Kidney (tissue), 14 donors: ENCODE results near the gene ZXDB. TPM values are rescaled to one million over a fixed set of nuclear protein-coding genes. Genes with fewer than 3 reads are reported as not detected.
"Not testable (repeated sequence)": the region's sequence is repeated elsewhere in the genome, so short reads cannot be mapped to it uniquely, and the experiment has no call there.

Experiments used
- DNase-seq, 5 donors: peaks; one replicate each; pipeline ENCODE4 v3.0.0-alpha.2; 2013 to 2020
- FAIRE-seq: peaks from 2 replicates; lab custom pipeline; 2012; peaks lifted over from hg19 to GRCh38; lab: Jason Lieb, UNC
- H3K27ac ChIP-seq, 2 donors: one replicate each; pipeline ENCODE4 v1.7.0; 2013; ENCODE audit warnings: low read depth in 2 of 2, low read length in 2 of 2, inconsistent platforms in 1 of 2
- H3K27me3 ChIP-seq: one replicate; pipeline ENCODE4 v1.7.1; 2013; ENCODE audit warnings: low read length, inconsistent platforms; ENCODE audit not compliant: control insufficient read depth, insufficient read depth
- H3K36me3 ChIP-seq, 3 donors: one replicate each; pipeline versions ENCODE4 v1.7.0 to v1.7.1; 2013; ENCODE audit warnings: low read length in 3 of 3, control low read depth in 1 of 3, inconsistent platforms in 1 of 3; ENCODE audit not compliant: insufficient read depth in 3 of 3, control insufficient read depth in 2 of 3
- H3K4me1 ChIP-seq, 3 donors: one replicate each; pipeline versions ENCODE4 v1.7.0 to v1.7.1; 2013; ENCODE audit warnings: low read length in 3 of 3, inconsistent platforms in 1 of 3, low read depth in 1 of 3; ENCODE audit not compliant: control insufficient read depth in 2 of 3, insufficient read depth in 2 of 3
- H3K4me3 ChIP-seq, 3 donors: one replicate each; pipeline versions ENCODE4 v1.7.0 to v1.8.1; 2013; ENCODE audit warnings: low read length in 3 of 3, control low read depth in 1 of 3, inconsistent platforms in 1 of 3
- H3K9ac ChIP-seq, 3 donors: one replicate each; pipeline versions ENCODE4 v1.7.0 to v1.7.1; 2013; ENCODE audit warnings: low read length in 3 of 3, control low read depth in 1 of 3, inconsistent platforms in 1 of 3
- H3K9me3 ChIP-seq, 3 donors: one replicate each; pipeline versions ENCODE4 v1.7.0 to v1.7.1; 2013; ENCODE audit warnings: low read length in 3 of 3, control low read depth in 1 of 3, inconsistent platforms in 1 of 3; ENCODE audit not compliant: control insufficient read depth in 2 of 3, insufficient read depth in 1 of 3
- CTCF ChIP-seq: IDR thresholded peaks from 3 replicates; pipeline ENCODE4 v1.5.1; 2012; ENCODE audit warnings: mild to moderate bottlenecking, moderate library complexity, borderline replicate concordance; ENCODE audit not compliant: insufficient read depth; ENCODE audit errors: extremely low read depth
- intact Hi-C: fragments of 100-400 bp; cut with DNase I; formaldehyde crosslinking; loops from one replicate; pipeline ENCODE4 v1.11.1; 2022
- polyA plus RNA-seq: library from polyadenylated mRNA; stranded (reverse); fragments of 350-450 nt; fragmentation: Illumina TruSeq; extraction: RNeasy Lipid Tissue Mini Kit (QIAGEN cat#74804); gene quantifications from one replicate; pipeline ENCODE4 v1.2.3, GENCODE V29; 2014; ENCODE audit warnings: low read depth, low replicate concordance; ENCODE audit not compliant: insufficient read depth
- total RNA-seq: library from RNA; stranded (reverse); fragmentation: NEBNext Ultra II Directional; extraction: Animal tissue kit (Norgen Biotek cat#: 25700); gene quantifications from one replicate; pipeline ENCODE4 v1.2.1, GENCODE V29; 2021
- donor health status: control.
- donor health status: control.
- donor health status: control.
- donor health status: control.
- donor health status: control.
- donor health status: DM: yes; HTN: yes; CAD: no.
- donor health status: Normal renal cell carcinoma (clear cell type).

The ZXDB gene
- total and polyA plus RNA-seq, 2 donors from 2014 or later: 2.3 to 9.4 TPM

DNA sequence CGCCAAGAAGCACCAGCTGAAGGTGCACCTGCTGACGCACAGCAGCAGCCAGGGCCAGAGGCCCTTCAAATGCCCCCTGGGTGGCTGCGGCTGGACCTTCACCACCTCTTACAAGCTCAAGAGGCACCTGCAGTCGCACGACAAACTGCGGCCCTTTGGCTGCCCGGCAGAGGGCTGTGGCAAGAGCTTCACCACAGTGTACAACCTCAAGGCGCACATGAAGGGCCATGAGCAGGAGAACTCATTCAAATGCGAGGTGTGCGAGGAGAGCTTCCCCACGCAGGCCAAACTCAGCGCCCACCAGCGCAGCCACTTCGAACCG is 1.0 kb downstream of the ZXDB start:
- intact Hi-C loops, H3K4me1 ChIP-seq, H3K36me3 ChIP-seq, H3K9me3 ChIP-seq, H3K27me3 ChIP-seq, FAIRE-seq: not testable (repeated sequence)
- H3K9ac ChIP-seq: peak overlapping the region in 1 of 3 donors; percentile 34
- H3K4me3 ChIP-seq: peak overlapping the region in 1 of 3 donors; percentile 48
- DNase-seq: peak in 4 of 5 donors; percentile 34 to 66 (median 52)
- H3K27ac ChIP-seq: peak overlapping the region; percentile 37 to 78

- Histone ChIP-seq H3K27ac (no peak overlapping the region), H3K9ac (no peak overlapping the region), H3K4me1 (peaks cover 0 to 4% (median 0%) of the 10 kb centered on the region in 3 donors), H3K9me3 (no peaks in the 10 kb centered on the region), H3K4me3 (peak overlapping the region in 1 of 3 donors; percentile 43), H3K36me3 (no peaks in the 10 kb centered on the region), H3K27me3 (no peaks in the 10 kb centered on the region)
- intact Hi-C loops: no loop called here
- DNase-seq: peak in 1 of 5 donors; percentile 1
- no peak for FAIRE-seq
- TF ChIP-seq CTCF: no peak
Measured at GRCh38 chrX:57595381-57595811, 3.6 kb downstream of the ZXDB start.

DNA sequence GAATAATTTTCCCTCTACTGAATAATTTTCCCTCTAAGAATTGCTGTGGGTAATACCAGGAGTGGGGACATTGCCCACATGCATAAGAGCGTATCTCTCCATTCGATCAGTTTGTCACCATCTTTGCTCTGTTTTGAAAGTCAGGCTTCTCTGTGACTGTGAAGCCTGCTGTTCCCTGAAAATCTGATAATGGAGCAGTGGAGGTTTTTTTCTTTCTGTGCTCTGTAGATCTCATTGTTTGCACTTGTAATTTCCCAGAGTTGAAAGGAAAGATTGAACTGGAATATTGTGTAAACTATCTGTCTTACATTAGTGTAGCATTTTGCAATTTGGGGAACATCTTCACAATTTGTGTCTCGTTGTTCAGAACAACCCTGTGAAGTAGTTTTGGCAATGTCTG is 4.3 kb downstream of the ZXDB start:
- no peak overlapping the region for H3K9ac ChIP-seq
- DNase-seq (no peak), FAIRE-seq (no peak)
- H3K36me3 ChIP-seq: no peaks in the 10 kb centered on the region
- peak overlapping the region in 2 of 3 donors; percentile 18 to 28 for H3K4me3 ChIP-seq
- H3K4me1 ChIP-seq: peaks cover 0 to under 1% (median 0%) of the 10 kb centered on the region in 3 donors
- no peak overlapping the region for H3K27ac ChIP-seq
- no peaks in the 10 kb centered on the region for H3K9me3 ChIP-seq
- intact Hi-C loops: no loop called here
- no peaks in the 10 kb centered on the region for H3K27me3 ChIP-seq
- TF ChIP-seq CTCF: no peak

DNA sequence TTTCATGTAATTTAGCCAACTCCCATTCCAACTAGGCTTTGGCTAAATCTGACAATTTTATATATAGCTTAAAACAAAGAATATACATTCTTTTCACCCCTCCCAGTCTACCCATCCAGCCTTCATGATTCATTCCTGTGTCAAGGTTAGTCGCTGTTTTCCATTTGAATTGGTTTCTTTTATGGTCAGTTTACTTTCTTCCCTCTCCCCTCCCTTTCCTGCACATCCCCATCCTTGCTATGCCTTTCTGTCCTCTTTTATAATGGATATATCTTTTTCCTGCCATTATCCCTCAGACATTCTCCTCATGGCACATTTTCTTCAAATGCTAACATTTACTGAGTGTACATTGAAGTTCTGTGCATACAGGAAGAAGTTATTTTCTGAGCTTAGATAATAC is 4.7 kb downstream of the ZXDB start:
- Histone ChIP-seq H3K9me3 (no peaks in the 10 kb centered on the region), H3K27ac (no peak overlapping the region), H3K4me1 (no peaks in the 10 kb centered on the region), H3K36me3 (no peaks in the 10 kb centered on the region), H3K9ac (peak overlapping the region in 1 of 3 donors; percentile 19), H3K27me3 (no peaks in the 10 kb centered on the region), H3K4me3 (peak overlapping the region in 2 of 3 donors; percentile 18 to 28)
- intact Hi-C loops: no loop called here
- TF ChIP-seq CTCF: no peak
- FAIRE-seq: no peak
- no peak for DNase-seq
